BE2C (cell line): ENCODE measurements around the gene C22orf23.

Experiments
- DNase-seq: peaks from one replicate; pipeline ENCODE4 v3.0.0-alpha.2; 2020
- H3K27me3 ChIP-seq: fragments of 250-450 bp; sonication (Bioruptor Pico); 2 replicates; pipeline ENCODE4 v1.5.1; 2020; ENCODE audit warnings: mild to moderate bottlenecking
- H3K36me3 ChIP-seq: fragments of 250-450 bp; sonication (Bioruptor Pico); 2 replicates; pipeline ENCODE4 v1.5.1; 2020; ENCODE audit warnings: mild to moderate bottlenecking
- H3K4me1 ChIP-seq: fragments of 250-450 bp; sonication (Bioruptor Pico); 2 replicates; pipeline ENCODE4 v1.5.1; 2020
- H3K4me3 ChIP-seq: 2 replicates; pipeline ENCODE4 v1.5.1; 2011; ENCODE audit warnings: low read depth, low read length
- H3K9me3 ChIP-seq: fragments of 250-450 bp; sonication (Bioruptor Pico); 2 replicates; pipeline ENCODE4 v1.5.1; 2020
- CTCF ChIP-seq: IDR thresholded peaks from 2 replicates; pipeline ENCODE4 v1.5.1; 2012; ENCODE audit warnings: mild to moderate bottlenecking, low read depth, low read length

The C22orf23 gene

DNA sequence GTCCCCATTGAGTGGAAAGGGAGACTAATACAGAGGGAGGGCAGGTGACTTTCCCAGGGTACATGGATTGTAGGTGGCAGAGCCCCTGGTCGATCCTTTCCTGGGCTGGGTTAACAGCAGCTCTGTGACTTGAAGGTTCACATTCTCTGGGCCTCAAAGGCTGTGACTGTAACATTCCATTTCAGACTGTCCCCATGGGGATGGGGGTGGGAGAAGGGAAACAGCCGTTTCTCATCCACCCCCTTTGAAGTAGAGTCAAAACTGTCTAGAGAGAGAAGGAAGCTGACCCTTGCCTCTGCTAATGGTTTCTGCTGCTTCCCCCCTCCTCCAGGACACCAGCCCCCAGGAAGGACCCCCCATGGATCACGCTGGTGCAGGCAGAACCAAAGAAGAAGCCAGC lies 28.1 kb downstream of the C22orf23 start:
- TF ChIP-seq CTCF, result no peak
- Histone ChIP-seq H3K36me3 (peaks cover 14% of the 10 kb centered on the region), H3K4me1 (no peaks in the 10 kb centered on the region), H3K9me3 (no peaks in the 10 kb centered on the region), H3K4me3 (no peak overlapping the region), H3K27me3 (no peaks in the 10 kb centered on the region)
- no peak for DNase-seq

- no peak for DNase-seq
- Histone ChIP-seq H3K27me3 (no peaks in the 10 kb centered on the region), H3K4me3 (no peak overlapping the region), H3K4me1 (no peaks in the 10 kb centered on the region), H3K9me3 (no peaks in the 10 kb centered on the region), H3K36me3 (peaks cover 14% of the 10 kb centered on the region)
- no peak for TF ChIP-seq CTCF
Measured at GRCh38 chr22:37924386-37925065, 28.9 kb downstream of the C22orf23 start.

- no peak overlapping the region for H3K4me3 ChIP-seq
- H3K27me3 ChIP-seq, result no peaks in the 10 kb centered on the region
- DNase-seq, result no peak
- no peaks in the 10 kb centered on the region for H3K9me3 ChIP-seq
- TF ChIP-seq CTCF, result no peak
- H3K4me1 ChIP-seq, result no peaks in the 10 kb centered on the region
- H3K36me3 ChIP-seq, result peaks cover 14% of the 10 kb centered on the region
Measured at GRCh38 chr22:37923927-37924326, 29.5 kb downstream of the C22orf23 start.

- Histone ChIP-seq H3K36me3 (peaks cover 17% of the 10 kb centered on the region), H3K4me3 (no peak overlapping the region), H3K27me3 (no peaks in the 10 kb centered on the region), H3K9me3 (no peaks in the 10 kb centered on the region), H3K4me1 (no peaks in the 10 kb centered on the region)
- TF ChIP-seq CTCF, result no peak
- no peak for DNase-seq
Measured at GRCh38 chr22:37922191-37922590, 31.2 kb downstream of the C22orf23 start.

DNA sequence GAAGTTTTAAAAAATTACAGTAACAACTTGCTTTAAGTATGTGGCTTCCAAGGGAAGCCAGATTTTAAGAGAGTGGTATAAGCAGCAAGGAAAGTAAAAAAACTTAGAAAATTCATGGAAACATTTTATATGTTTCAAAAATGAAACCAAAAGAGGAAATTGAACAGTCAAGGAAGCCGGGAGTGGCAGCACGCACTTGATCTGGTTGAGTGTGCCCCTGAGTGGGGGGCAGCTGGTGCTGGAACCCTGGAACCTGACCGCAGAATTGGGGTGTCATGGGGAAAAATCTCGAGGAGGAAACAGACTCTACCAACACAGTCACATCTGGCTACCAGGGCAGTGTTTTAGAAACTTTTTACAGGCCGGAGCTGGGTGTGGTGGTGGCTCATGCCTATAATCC lies 33.3 kb downstream of the C22orf23 start:
- no peak for TF ChIP-seq CTCF
- Histone ChIP-seq H3K36me3 (peaks cover 3% of the 10 kb centered on the region; the same call in 1 of the 2 replicates), H3K27me3 (no peaks in the 10 kb centered on the region), H3K9me3 (no peaks in the 10 kb centered on the region), H3K4me3 (no peak overlapping the region), H3K4me1 (no peaks in the 10 kb centered on the region)
- DNase-seq, result no peak

- Histone ChIP-seq H3K9me3 (no peaks in the 10 kb centered on the region), H3K27me3 (no peaks in the 10 kb centered on the region), H3K4me1 (no peaks in the 10 kb centered on the region), H3K4me3 (no peak overlapping the region), H3K36me3 (peaks cover 3% of the 10 kb centered on the region; the same call in 1 of the 2 replicates)
- no peak for TF ChIP-seq CTCF
- DNase-seq, result no peak
Measured at GRCh38 chr22:37918580-37919270, 34.7 kb downstream of the C22orf23 start.
